IMR-90 (cell line): ENCODE data around the gene DNM3. TPM values are rescaled to one million over a fixed set of nuclear protein-coding genes. Genes with fewer than 3 reads are reported as not detected.

ENCODE experiments used
- ATAC-seq: fragments of 200-7000 bp; cut with Tn5 transposase; 2 replicates; pipeline ENCODE4 v1.9.1; 2020; ENCODE audit warnings: low read depth, mild to moderate bottlenecking, moderate library complexity
- BruUV-seq: library from RNA; stranded (reverse); fragments of 400-500 nt; replicated peaks from 2 replicates; lab custom pipeline; 2021; lab: Mats Ljungman, UMichigan
- CTCF ChIA-PET: fragments of 300-600 bp; formaldehyde crosslinking; extraction: SDS; loops from one replicate; lab custom pipeline; 2021; ENCODE audit warnings: antibody characterized with exemption; lab: Yijun Ruan, JAX
- POLR2A ChIA-PET: fragments of 300-600 bp; sonication (Branson Sonifier 250); formaldehyde crosslinking; loops from one replicate; lab custom pipeline; 2022; ENCODE audit warnings: antibody characterized with exemption; ENCODE audit not compliant: unreplicated experiment; lab: Charles Lee
- DNase-seq: peaks from one replicate; pipeline ENCODE4 v3.0.0; 2013
- H2AFZ ChIP-seq: replicated peaks from 2 replicates; pipeline ENCODE3; 2013; ENCODE audit warnings: low read length, mild to moderate bottlenecking; ENCODE audit not compliant: poor library complexity
- H2AK5ac ChIP-seq: 2 replicates; pipeline ENCODE4 v1.6.1; 2013; ENCODE audit warnings: low read depth, low read length, inconsistent platforms
- H2AK9ac ChIP-seq: replicated peaks from 2 replicates; pipeline ENCODE3; 2013; ENCODE audit warnings: mild to moderate bottlenecking, low read depth, low read length, moderate library complexity; ENCODE audit not compliant: poor library complexity
- H2BK120ac ChIP-seq: 2 replicates; pipeline ENCODE4 v1.6.1; 2013; ENCODE audit warnings: low read depth, low read length, inconsistent platforms
- H2BK15ac ChIP-seq: 3 replicates; pipeline ENCODE4 v1.6.1; 2013; ENCODE audit warnings: low read depth, low read length, inconsistent platforms
- H2BK20ac ChIP-seq: 2 replicates; pipeline ENCODE4 v1.6.1; 2013; ENCODE audit warnings: low read depth, mild to moderate bottlenecking, inconsistent platforms, low read length, moderate library complexity
- H2BK5ac ChIP-seq: 2 replicates; pipeline ENCODE4 v1.6.1; 2013; ENCODE audit warnings: mild to moderate bottlenecking, low read depth, low read length, inconsistent platforms; ENCODE audit not compliant: poor library complexity, severe bottlenecking
- H3K14ac ChIP-seq: replicated peaks from 2 replicates; pipeline ENCODE4 v1.6.1; 2013; ENCODE audit warnings: low read depth, low read length, inconsistent platforms
- H3K18ac ChIP-seq: 2 replicates; pipeline ENCODE4 v1.6.1; 2013; ENCODE audit warnings: low read depth, low read length, control low read depth
- H3K23ac ChIP-seq: 2 replicates; pipeline ENCODE4 v1.6.1; 2013; ENCODE audit warnings: low read depth, low read length, inconsistent platforms
- H3K27ac ChIP-seq: 2 replicates; pipeline ENCODE4 v1.5.1; 2013; ENCODE audit warnings: mild to moderate bottlenecking, control low read depth, low read length; ENCODE audit not compliant: insufficient read depth
- H3K27me3 ChIP-seq: 2 replicates; pipeline ENCODE4 v1.6.1; 2013; ENCODE audit warnings: low read length; ENCODE audit not compliant: control insufficient read depth, insufficient read depth
- H3K36me3 ChIP-seq: 2 replicates; pipeline ENCODE4 v1.6.1; 2013; ENCODE audit warnings: low read length, mixed read lengths; ENCODE audit not compliant: control insufficient read depth, insufficient read depth
- H3K4ac ChIP-seq: 2 replicates; pipeline ENCODE4 v1.6.1; 2013; ENCODE audit warnings: low read depth, low read length, inconsistent platforms
- H3K4me1 ChIP-seq: 2 replicates; pipeline ENCODE4 v1.6.1; 2013; ENCODE audit warnings: low read length, mixed read lengths; ENCODE audit not compliant: control insufficient read depth, insufficient read depth
- H3K4me2 ChIP-seq: 2 replicates; pipeline ENCODE4 v1.6.1; 2013; ENCODE audit warnings: low read depth, mild to moderate bottlenecking, control low read depth, low read length, moderate library complexity
- H3K4me3 ChIP-seq: 2 replicates; pipeline ENCODE4 v1.5.1; 2013; ENCODE audit warnings: low read depth, mild to moderate bottlenecking, control low read depth, low read length, moderate library complexity; ENCODE audit not compliant: insufficient read depth
- H3K56ac ChIP-seq: 2 replicates; pipeline ENCODE4 v1.6.1; 2013; ENCODE audit warnings: low read length, inconsistent platforms; ENCODE audit not compliant: insufficient read depth; ENCODE audit errors: extremely low read depth
- H3K79me1 ChIP-seq, 2 experiments: 2 replicates each; pipeline ENCODE4 v1.6.1; 2013; ENCODE audit warnings: low read length in 2 of 2, inconsistent platforms in 1 of 2, low read depth in 1 of 2
- H3K9ac ChIP-seq: 2 replicates; pipeline ENCODE4 v1.6.1; 2013; ENCODE audit warnings: low read depth, low read length, control low read depth
- H3K9me1 ChIP-seq: 2 replicates; pipeline ENCODE4 v1.6.1; 2013; ENCODE audit warnings: low read length, inconsistent platforms; ENCODE audit not compliant: insufficient read depth
- H3K9me3 ChIP-seq: 2 replicates; pipeline ENCODE4 v1.6.1; 2013; ENCODE audit warnings: low read length; ENCODE audit not compliant: control insufficient read depth, insufficient read depth
- H4K20me1 ChIP-seq: 2 replicates; pipeline ENCODE4 v1.6.1; 2013; ENCODE audit warnings: low read length, inconsistent platforms; ENCODE audit not compliant: insufficient read depth
- H4K5ac ChIP-seq: 2 replicates; pipeline ENCODE4 v1.6.1; 2013; ENCODE audit warnings: mild to moderate bottlenecking, low read depth, low read length, control low read depth
- H4K8ac ChIP-seq, 2 experiments: 2 replicates each; pipeline ENCODE4 v1.6.1; 2013; ENCODE audit warnings: low read depth in 2 of 2, low read length in 2 of 2, control low read depth in 1 of 2, inconsistent platforms in 1 of 2
- H4K91ac ChIP-seq: 2 replicates; pipeline ENCODE4 v1.6.1; 2013; ENCODE audit warnings: low read depth, low read length, inconsistent platforms; ENCODE audit not compliant: insufficient read depth
- FOS ChIP-seq: fragments of 150-350 bp; IDR thresholded peaks from 2 replicates; pipeline ENCODE4 v1.6.1; 2016; ENCODE audit warnings: low read depth, low read length
- MAZ ChIP-seq: IDR thresholded peaks from 2 replicates; pipeline ENCODE4 v1.6.1; 2012; ENCODE audit warnings: low read depth, mild to moderate bottlenecking, low read length, improper control_type of control experiment, moderate library complexity, borderline replicate concordance
- POLR2A ChIP-seq: IDR thresholded peaks from 2 replicates; pipeline ENCODE4 v1.6.1; 2012; ENCODE audit warnings: mild to moderate bottlenecking, low read depth, low read length
- SMC3 ChIP-seq: fragments of 150-350 bp; IDR thresholded peaks from 2 replicates; pipeline ENCODE4 v1.6.1; 2016; ENCODE audit warnings: low read depth, mild to moderate bottlenecking, antibody characterized with exemption, low read length, moderate library complexity
- WGBS, 2 experiments: methylation state at CpG; one replicate each; pipeline versions ENCODE4 v1.1.5 to v1.1.7; 2013; ENCODE audit warnings: missing lambda C conversion rate in 2 of 2; ENCODE audit not compliant: insufficient read length in 1 of 2; ENCODE audit errors: extremely low coverage in 2 of 2; 5-methylcytosine and 5-hydroxymethylcytosine counted together
- dilution Hi-C: fragments of 300-500 bp; cut with HindIII; formaldehyde crosslinking; loops from one replicate; pipeline ENCODE4 v1.14.3; 2018; ENCODE audit warnings: low sequenced_read_pairs; ENCODE audit not compliant: unreplicated experiment
- in situ Hi-C: fragments of 300-500 bp; cut with MboI; formaldehyde crosslinking; loops from 3 replicates; pipeline ENCODE4 v1.14.3; 2019; ENCODE audit warnings: low sequenced_read_pairs, inconsistent platforms, mixed read lengths
- intact Hi-C: fragments of 100-400 bp; cut with micrococcal nuclease; formaldehyde crosslinking; loops from 2 replicates; pipeline ENCODE4 v1.10.0; 2022
- polyA plus RNA-seq, 3 experiments: library from polyadenylated mRNA; depleted of rRNA; stranded (reverse); fragments of >200 nt; gene quantifications; 2 replicates each; pipeline ENCODE4 v1.2.3, GENCODE V29; 2012; ENCODE audit warnings: low replicate concordance in 1 of 3
- total RNA-seq: library from RNA; depleted of rRNA; stranded (reverse); fragments of >200 nt; gene quantifications from 2 replicates; pipeline ENCODE4 v1.2.3, GENCODE V29; 2012
- TF ChIP-seq, protein P1 (sequence below): fragments of 150-350 bp; IDR thresholded peaks from 2 replicates; pipeline ENCODE4 v1.6.1; 2016; ENCODE audit warnings: low read depth, mild to moderate bottlenecking, low read length, moderate library complexity, borderline replicate concordance

Gene DNM3
- total and polyA plus RNA-seq, 2 of the 4 experiments (the other 2 are of a cell fraction) = 0.36 TPM

GRCh38 chr1:171796592-171796991 lies 44.7 kb upstream of the DNM3 start:
- H3K9me3 ChIP-seq = no peaks in the 10 kb centered on the region
- H2AFZ ChIP-seq = no peak overlapping the region
- POLR2A ChIA-PET = no interaction called here
- H2BK120ac ChIP-seq = no peak overlapping the region
- no peak overlapping the region for H4K8ac ChIP-seq
- H3K14ac ChIP-seq = no peak overlapping the region
- no peaks in the 10 kb centered on the region for H4K20me1 ChIP-seq
- H3K4me2 ChIP-seq = no peak overlapping the region
- CTCF ChIA-PET = no interaction called here
- H3K27me3 ChIP-seq = no peaks in the 10 kb centered on the region
- no peak overlapping the region for H3K56ac ChIP-seq
- H3K4me1 ChIP-seq = peaks cover 3% of the 10 kb centered on the region; the same call in 1 of the 2 replicates
- no peak overlapping the region for H3K4me3 ChIP-seq
- 67% methylated on average over 1 of the region's 5 CpGs; no CpG with 5 or more reads in 1 of the 2 experiments for WGBS, 2 experiments
- ATAC-seq = no peak
- peaks cover 24% of the 10 kb centered on the region for H3K36me3 ChIP-seq
- H3K27ac ChIP-seq = no peak overlapping the region
- no peak overlapping the region for H4K91ac ChIP-seq
- H3K9me1 ChIP-seq = no peaks in the 10 kb centered on the region
- dilution Hi-C loops = no loop called here
- H2AK5ac ChIP-seq = no peak overlapping the region
- H4K5ac ChIP-seq = no peak overlapping the region
- H3K4ac ChIP-seq = no peak overlapping the region
- intact Hi-C loops = no loop called here
- no peak overlapping the region for H3K23ac ChIP-seq
- H2BK20ac ChIP-seq = no peak overlapping the region
- no peak for DNase-seq
- no TSS peak for BruUV-seq
- no peak overlapping the region for H2AK9ac ChIP-seq
- H3K79me1 ChIP-seq = peaks cover 6 to 33% of the 10 kb centered on the region in 2 experiments; a peak in 3 of 4 replicates
- H2BK5ac ChIP-seq = no peak overlapping the region
- no peak overlapping the region for H3K18ac ChIP-seq
- no peak overlapping the region for H2BK15ac ChIP-seq
- H3K9ac ChIP-seq = no peak overlapping the region
- in situ Hi-C loops = no loop called here
- no peak for TF ChIP-seq SMC3
- TF ChIP-seq MAZ = no peak
- no peak for TF ChIP-seq POLR2A
- no peak for TF ChIP-seq FOS
- TF ChIP-seq, protein P1, sequence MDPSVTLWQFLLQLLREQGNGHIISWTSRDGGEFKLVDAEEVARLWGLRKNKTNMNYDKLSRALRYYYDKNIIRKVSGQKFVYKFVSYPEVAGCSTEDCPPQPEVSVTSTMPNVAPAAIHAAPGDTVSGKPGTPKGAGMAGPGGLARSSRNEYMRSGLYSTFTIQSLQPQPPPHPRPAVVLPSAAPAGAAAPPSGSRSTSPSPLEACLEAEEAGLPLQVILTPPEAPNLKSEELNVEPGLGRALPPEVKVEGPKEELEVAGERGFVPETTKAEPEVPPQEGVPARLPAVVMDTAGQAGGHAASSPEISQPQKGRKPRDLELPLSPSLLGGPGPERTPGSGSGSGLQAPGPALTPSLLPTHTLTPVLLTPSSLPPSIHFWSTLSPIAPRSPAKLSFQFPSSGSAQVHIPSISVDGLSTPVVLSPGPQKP = no peak
